Neural cell (in vitro differentiated cells): ENCODE results near the gene ANKRD10.

ENCODE experiments used
- CTCF ChIP-seq: fragments of 450-650 bp; IDR thresholded peaks from 2 replicates; pipeline ENCODE4 v1.5.1; 2014; ENCODE audit warnings: antibody characterized with exemption, mild to moderate bottlenecking, moderate library complexity; ENCODE audit not compliant: poor library complexity, severe bottlenecking
- EP300 ChIP-seq: fragments of 450-650 bp; conservative IDR thresholded peaks from 2 replicates; pipeline ENCODE4 v1.6.1; 2014; ENCODE audit warnings: antibody characterized with exemption, mild to moderate bottlenecking, moderate library complexity; ENCODE audit not compliant: poor library complexity, severe bottlenecking
- EZH2 ChIP-seq: fragments of 200-600, 300-800 bp; shearing (Covaris generic), sonication (generic); IDR thresholded peaks from 2 replicates; pipeline ENCODE4 v1.6.1; 2014; ENCODE audit warnings: antibody characterized with exemption, low read length, borderline replicate concordance, mild to moderate bottlenecking; ENCODE audit not compliant: insufficient read depth, poor library complexity, severe bottlenecking
- MXI1 ChIP-seq: fragments of 450-650 bp; conservative IDR thresholded peaks from 2 replicates; pipeline ENCODE4 v1.6.1; 2014; ENCODE audit warnings: antibody characterized with exemption, mild to moderate bottlenecking; ENCODE audit not compliant: poor library complexity, severe bottlenecking
- POLR2AphosphoS5 ChIP-seq: IDR thresholded peaks from 2 replicates; pipeline ENCODE4 v1.6.1; 2012
- RAD21 ChIP-seq: fragments of 450-650 bp; conservative IDR thresholded peaks from 2 replicates; pipeline ENCODE4 v1.6.1; 2014; ENCODE audit warnings: antibody characterized with exemption, mild to moderate bottlenecking, moderate library complexity
- REST ChIP-seq: IDR thresholded peaks from 2 replicates; pipeline ENCODE4 v1.6.1; 2012; ENCODE audit warnings: borderline replicate concordance
- SMC3 ChIP-seq: fragments of 450-650 bp; conservative IDR thresholded peaks from 2 replicates; pipeline ENCODE4 v1.6.1; 2014; ENCODE audit warnings: antibody characterized with exemption, mild to moderate bottlenecking, moderate library complexity; ENCODE audit not compliant: poor library complexity
- TAF1 ChIP-seq: IDR thresholded peaks from 2 replicates; pipeline ENCODE4 v1.6.1; 2012; ENCODE audit warnings: low read depth

DNA sequence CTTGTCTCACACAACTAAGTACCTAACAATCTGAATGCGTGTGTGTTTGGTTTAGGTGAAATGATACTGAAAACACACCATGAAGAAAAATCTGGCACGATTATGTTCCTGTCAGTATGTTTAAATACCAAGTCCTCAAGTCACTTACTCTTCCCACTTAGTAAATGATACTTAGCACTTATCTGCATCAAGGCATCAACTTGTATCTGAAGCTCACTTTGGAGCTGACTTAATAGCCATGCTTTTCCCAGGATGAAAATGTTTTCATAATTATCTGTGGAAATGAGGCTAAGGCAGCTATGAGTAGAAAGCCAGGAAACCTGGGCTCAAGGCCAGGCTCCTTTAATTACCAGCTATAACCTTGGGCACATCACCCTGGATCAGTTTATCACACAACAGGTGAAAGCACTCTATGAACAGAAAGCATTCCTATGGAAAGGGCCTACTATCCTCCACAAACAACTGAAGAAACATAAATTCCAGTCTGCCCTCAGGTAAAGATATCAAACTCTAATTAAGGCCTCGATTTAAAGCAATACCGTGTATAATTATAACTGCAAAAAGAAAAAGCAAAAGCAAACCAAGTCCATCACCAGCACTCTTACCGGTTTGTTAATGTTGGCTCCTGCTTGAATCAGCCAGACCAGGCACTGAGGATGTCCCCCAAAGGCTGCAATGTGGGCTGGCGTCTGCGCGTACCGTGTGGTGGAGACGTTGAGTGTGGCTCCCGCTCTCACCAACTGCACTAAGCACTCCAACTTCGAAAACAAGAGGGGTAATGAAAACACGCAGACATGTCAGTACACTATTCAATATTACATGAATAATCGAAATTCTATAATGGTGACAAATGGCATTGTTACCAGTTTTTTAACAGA lies 4.6 kb downstream of the ANKRD10 start:
- TF ChIP-seq CTCF = no peak
- TF ChIP-seq RAD21 = no peak
- TF ChIP-seq REST = no peak
- no peak for TF ChIP-seq TAF1
- no peak for TF ChIP-seq EP300
- no peak for TF ChIP-seq MXI1
- TF ChIP-seq SMC3 = no peak
- TF ChIP-seq EZH2 = no peak
- no peak for TF ChIP-seq POLR2AphosphoS5
